Femur (tissue), 1 donor: ENCODE results near the gene KCNQ1.

Experiments used
- DNase-seq: peaks from one replicate; pipeline ENCODE4 v3.0.0-alpha.2; 2017

Gene KCNQ1

DNA sequence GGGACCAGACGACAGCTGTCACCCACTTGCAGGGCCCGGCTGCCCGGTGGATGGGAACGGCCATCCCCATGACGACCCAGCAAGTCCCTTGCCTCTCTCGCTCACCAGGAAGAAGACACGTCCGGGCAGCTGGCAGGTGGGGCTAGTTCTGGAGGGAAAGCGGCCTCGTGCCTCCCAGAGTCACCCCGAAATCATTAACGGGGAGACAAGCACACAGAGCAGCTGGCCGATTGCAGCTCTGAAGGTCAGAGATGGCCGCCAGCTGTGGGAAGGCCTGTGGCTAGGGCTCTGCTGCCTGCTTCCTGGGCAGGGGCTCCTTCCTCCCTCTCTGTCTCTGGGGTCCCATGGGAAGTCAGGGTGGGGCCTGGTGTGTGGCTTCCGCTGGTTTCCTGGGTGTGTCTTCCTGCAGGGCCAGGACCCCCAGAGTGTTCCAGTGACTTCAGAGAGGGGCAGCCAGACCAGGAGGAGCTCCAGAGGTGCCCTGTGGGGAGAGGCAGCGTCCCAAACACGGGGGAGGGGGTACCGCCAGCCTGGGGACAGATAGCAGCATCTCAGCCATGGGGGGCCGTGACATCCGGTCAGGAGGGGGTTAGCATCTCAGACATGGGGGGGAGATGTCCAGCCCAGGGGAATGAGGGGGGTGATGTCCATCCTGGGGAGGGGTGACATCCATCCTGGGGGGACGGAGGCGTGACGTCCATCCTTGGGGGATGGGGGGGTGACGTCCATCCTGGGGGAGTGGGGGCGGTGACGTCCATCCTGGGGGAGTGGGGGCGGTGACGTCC lies 114.9 kb downstream of the KCNQ1 start:
- DNase-seq: peak; percentile 24

DNA sequence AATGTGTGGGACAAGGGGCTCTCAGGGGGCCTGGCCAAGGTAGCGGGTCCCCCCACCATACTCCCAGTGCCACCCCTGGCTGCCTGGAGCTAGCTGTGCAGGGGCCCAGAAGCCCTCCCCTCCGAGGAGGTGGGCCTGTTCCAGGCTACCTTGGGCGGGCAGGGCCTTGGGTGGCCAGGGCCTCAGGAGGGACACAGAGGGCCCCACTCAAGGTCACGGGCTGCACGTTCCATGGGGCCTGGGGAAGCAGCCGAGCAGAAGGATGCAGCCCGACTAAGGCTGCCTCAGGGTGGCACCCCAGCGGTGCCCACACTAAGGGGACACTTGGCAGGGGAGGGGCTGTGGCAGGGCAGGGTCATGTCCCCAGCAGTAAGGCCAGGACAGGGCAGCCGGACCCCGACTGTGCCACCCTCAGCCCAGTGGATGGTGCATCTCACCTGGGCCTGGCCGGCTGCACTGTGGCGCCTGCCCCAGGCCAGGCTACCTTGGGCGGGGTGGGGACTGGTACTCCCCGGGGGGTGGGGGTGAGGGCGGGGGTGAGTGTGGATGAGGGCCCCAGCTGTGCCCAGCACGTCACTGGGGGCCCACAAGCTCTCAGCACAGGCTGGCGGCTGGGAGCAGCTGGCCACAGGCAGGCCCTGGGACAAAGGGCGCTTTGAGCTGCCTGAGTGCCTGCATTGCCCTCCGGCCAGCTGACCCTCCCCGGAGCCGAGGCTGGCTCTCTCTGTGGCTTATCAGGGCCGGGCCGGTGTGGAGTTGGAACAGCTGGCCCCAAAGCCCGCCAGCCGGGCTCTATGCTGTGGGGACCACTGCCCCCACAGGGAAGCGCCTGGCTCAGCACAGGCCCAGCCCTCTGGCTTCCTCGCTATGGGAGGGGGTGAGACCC lies 117.1 kb downstream of the KCNQ1 start:
- DNase-seq: peak; percentile 68

GRCh38 chr11:2562890-2563212 lies 118.0 kb downstream of the KCNQ1 start:
- no peak for DNase-seq

GRCh38 chr11:2563213-2564007 lies 118.6 kb downstream of the KCNQ1 start:
- no peak for DNase-seq

DNA sequence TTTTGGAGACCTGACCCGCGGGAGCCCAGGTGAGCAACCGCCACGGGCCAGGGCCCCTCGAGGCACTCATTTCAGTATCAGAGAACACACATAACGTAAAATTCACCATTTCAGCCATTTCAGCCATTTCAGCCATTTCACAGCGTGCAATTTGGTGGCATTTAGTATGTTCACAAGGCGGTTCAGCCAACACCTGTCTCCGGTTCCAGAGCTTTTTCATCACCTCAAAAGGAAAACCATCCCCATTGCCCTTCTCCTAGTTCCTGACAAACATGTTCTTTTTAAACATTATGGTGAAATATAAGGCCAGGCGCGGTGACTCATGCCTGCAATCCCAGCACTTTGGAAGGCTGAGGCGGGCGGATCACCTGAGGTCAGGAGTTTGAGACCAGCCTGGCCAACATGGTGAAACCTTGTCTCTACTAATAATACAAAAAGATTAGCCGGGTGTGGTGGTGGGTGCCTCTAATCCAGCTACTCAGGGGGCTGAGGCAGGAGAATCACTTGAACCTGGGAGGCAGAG lies 119.3 kb downstream of the KCNQ1 start:
- DNase-seq: no peak

- DNase-seq: peak; percentile 19
Measured at GRCh38 chr11:2564588-2565425, 120.0 kb downstream of the KCNQ1 start.

DNA sequence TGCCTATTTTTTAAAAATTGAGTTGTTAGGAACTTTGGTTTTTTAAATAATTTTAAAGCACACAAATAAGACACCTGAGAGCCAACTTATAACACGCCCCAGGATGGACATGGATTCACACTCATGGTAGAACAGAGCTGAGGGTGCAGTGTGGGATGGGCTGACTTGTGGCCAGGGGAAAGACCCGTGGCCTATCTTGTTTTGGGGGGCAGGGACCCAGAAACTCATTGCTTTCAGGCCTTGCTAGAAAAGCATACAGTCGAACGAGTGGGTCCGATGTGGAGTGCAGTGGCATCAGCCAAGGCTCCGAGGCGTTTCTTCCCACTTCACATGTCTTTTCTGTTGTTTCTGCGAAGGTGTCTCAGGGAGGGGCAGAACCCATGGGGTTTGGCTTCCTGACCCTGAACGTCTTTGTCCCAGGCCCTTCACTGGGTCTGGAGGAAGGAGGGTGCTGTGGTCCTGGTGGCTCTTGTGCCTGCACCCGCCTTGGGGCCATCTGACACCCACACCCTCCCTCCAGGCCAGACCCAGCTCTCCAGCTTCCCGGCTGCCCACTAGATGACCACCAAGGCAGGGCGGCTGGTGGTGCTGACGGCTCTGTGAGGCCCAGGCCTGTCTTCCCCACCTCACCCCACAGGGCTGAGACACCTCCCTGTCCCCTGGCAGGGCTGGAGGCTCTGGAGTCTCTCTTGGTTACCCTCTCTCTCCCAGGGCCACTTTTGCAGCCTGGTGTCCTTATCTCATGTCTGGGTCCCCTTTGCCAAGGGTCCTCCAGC lies 120.8 kb downstream of the KCNQ1 start:
- no peak for DNase-seq

GRCh38 chr11:2566223-2567025 lies 121.6 kb downstream of the KCNQ1 start:
- DNase-seq: peak; percentile 27

DNA sequence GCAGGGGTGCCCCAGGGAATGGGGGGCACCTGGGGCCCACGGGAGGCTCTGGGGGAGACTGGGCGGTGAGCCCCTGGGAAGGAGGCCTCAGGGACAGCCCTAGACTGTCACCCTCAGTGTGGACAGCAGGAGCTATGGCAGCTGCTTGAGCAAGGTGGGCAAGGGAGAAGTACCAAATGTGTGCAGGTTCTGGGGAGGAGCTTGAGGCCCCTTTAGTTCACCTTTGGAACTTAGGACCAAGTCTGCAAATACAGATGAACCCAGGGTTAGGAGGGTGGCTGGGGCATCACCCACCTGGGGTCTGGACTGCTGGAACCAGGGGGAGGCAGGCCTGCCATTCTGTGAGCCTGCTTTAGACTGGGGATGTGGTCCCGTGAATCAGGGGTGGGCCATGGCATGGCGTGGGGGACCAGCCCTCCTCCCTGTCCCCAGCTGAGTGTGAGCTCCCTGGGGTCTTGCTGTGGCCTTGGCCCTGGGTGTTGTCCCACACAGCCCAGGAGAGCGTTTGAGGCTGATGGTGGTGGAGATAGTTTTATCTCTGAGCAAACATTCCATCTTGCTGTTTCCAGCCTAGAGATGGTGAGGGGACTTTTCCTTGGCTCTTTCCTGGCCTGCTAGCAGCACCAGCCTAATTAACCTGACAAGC lies 122.3 kb downstream of the KCNQ1 start:
- no peak for DNase-seq

GRCh38 chr11:2569321-2569721 lies 124.5 kb downstream of the KCNQ1 start:
- DNase-seq: no peak

- DNase-seq: no peak
Measured at GRCh38 chr11:2569731-2570210, 125.0 kb downstream of the KCNQ1 start.

- DNase-seq: no peak
Measured at GRCh38 chr11:2570211-2570811, 125.5 kb downstream of the KCNQ1 start.

GRCh38 chr11:2570841-2571597 lies 126.2 kb downstream of the KCNQ1 start:
- no peak for DNase-seq

DNA sequence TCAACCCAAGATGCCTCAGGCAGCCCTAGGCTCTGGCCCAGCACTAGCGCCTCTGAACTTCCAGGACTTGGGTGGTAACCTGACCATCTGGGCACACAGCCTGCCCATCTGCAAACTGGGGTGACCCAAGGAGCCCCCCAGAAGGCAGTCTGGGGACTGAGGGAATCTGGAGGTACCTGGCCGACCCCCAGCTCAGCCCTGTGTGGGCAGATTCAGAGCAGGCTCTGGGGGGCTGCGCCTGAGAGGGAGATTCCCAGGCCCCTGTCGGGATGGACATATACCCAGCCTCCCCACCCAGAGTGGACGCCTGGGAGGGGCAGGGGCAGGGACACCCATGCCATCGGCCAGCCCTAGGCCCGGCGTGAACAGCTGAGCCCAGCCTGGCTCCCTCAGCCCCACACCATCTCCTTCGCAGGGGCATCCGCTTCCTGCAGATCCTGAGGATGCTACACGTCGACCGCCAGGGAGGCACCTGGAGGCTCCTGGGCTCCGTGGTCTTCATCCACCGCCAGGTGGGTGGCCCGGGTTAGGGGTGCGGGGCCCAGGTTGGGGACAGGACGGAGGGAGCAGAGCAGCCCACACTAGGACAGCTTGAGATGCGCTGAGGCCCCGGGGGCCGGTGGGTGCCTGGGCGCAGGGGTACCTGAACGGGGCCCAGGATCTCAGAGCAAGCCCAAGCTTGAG lies 126.9 kb downstream of the KCNQ1 start:
- no peak for DNase-seq

GRCh38 chr11:2572491-2573239 lies 127.9 kb downstream of the KCNQ1 start:
- DNase-seq: peak; percentile 13

DNA sequence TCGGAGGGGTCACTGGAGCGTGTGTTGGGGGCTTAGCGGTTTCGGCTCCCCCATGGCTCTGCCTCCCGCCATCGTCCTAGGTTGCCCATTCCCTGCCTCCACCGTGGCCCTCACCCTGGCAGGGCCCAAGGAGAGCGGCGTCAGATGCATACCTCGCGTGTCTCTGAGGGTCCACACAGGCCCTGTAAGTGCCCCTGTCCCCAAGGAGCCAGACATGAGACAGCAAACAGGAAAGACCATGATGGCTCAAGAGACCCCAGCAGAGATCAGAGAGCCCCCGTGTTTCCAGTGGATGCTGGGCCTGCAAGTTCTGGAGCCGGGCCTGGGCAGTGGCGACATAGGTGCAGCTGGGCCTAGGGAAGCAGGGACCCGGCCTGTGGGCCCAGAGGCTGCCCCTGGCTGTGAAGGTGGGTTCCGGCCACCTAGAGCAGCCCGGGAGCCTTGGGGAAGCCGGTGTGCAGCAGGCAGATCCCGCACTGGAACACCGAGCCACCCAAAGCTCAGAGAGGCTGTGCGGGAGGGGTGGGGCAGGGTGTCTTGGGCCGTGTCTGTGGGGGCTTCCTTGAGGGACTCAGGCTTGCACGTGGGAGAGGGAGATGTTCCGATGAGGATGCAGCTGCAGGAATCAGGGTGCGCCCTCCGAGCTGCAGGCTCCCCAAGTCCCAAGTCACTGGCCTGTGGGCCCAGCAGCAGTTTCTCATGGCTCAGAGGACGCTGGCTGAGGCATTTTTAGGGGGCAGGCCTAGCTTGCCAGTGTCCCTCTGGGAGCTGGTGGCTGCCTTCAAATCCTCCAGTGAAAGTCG lies 128.6 kb downstream of the KCNQ1 start:
- DNase-seq: peak; percentile 14
